Panc1 (cell line): ENCODE results near the gene EIF4E3. TPM values are rescaled to one million over a fixed set of nuclear protein-coding genes. Genes with fewer than 3 reads are reported as not detected.

Source experiments
- ATAC-seq: fragments of 200-7000 bp; cut with Tn5 transposase; 2 replicates; pipeline ENCODE4 v1.9.1; 2020; ENCODE audit warnings: mild to moderate bottlenecking, moderate library complexity
- BruUV-seq: library from RNA; stranded (reverse); fragments of 400-500 nt; replicated peaks from 2 replicates; lab custom pipeline; 2021; lab: Mats Ljungman, UMichigan
- CTCF ChIA-PET: fragments of 300-600 bp; sonication (Branson Sonifier 250); formaldehyde crosslinking; loops from one replicate; lab custom pipeline; 2022; ENCODE audit warnings: antibody characterized with exemption; lab: Charles Lee
- POLR2A ChIA-PET: fragments of 300-600 bp; sonication (Branson Sonifier 250); formaldehyde crosslinking; loops from one replicate; lab custom pipeline; 2022; ENCODE audit warnings: antibody characterized with exemption; lab: Charles Lee
- DNase-seq: peaks from one replicate; pipeline ENCODE4 v3.0.0-alpha.2; 2010; ENCODE audit warnings: low read depth, low spot score
- H3K27ac ChIP-seq: 2 replicates; pipeline ENCODE4 v1.5.1; 2011; ENCODE audit warnings: mild to moderate bottlenecking, low read length, inconsistent platforms
- H3K27me3 ChIP-seq: fragments of 200-500 bp; sonication (Bioruptor generic); 2 replicates; pipeline ENCODE4 v1.6.0; 2014; ENCODE audit warnings: low read length, inconsistent platforms; ENCODE audit not compliant: control insufficient read depth, insufficient read depth
- H3K36me3 ChIP-seq: fragments of 200-500 bp; sonication (Bioruptor generic); 2 replicates; pipeline ENCODE4 v1.5.1; 2014; ENCODE audit warnings: inconsistent platforms, mild to moderate bottlenecking, low read length, moderate library complexity; ENCODE audit not compliant: control insufficient read depth, insufficient read depth
- H3K4me1 ChIP-seq: 2 replicates; pipeline ENCODE4 v1.5.1; 2011; ENCODE audit warnings: inconsistent platforms, mild to moderate bottlenecking, low read length, moderate library complexity; ENCODE audit not compliant: control insufficient read depth, insufficient read depth
- H3K4me3 ChIP-seq, 2 experiments: 2 replicates each; pipeline ENCODE4 v1.5.1; 2011 to 2012; ENCODE audit warnings: low read depth in 2 of 2, low read length in 2 of 2, mild to moderate bottlenecking in 2 of 2, inconsistent platforms in 1 of 2, moderate library complexity in 1 of 2
- H3K9me3 ChIP-seq: fragments of 200-500 bp; sonication (Bioruptor generic); 2 replicates; pipeline ENCODE4 v1.5.1; 2014; ENCODE audit warnings: low read depth, mild to moderate bottlenecking, inconsistent platforms, low read length, moderate library complexity; ENCODE audit not compliant: control insufficient read depth, insufficient read depth
- CTCF ChIP-seq: fragments of 450-650 bp; IDR thresholded peaks from 2 replicates; pipeline ENCODE4 v1.5.1; 2017; ENCODE audit warnings: mild to moderate bottlenecking
- POLR2AphosphoS5 ChIP-seq: IDR thresholded peaks from 2 replicates; pipeline ENCODE4 v1.6.1; 2012; ENCODE audit warnings: mild to moderate bottlenecking, low read depth, low read length, moderate library complexity
- REST ChIP-seq, 2 experiments: IDR thresholded peaks; 2 replicates each; pipeline ENCODE4 v1.6.1; 2011 to 2012; ENCODE audit warnings: low read depth in 2 of 2, control low read depth in 1 of 2, low read length in 1 of 2, mild to moderate bottlenecking in 1 of 2, moderate library complexity in 1 of 2; ENCODE audit not compliant: insufficient read depth in 1 of 2
- SIN3A ChIP-seq: IDR thresholded peaks from 2 replicates; pipeline ENCODE4 v1.6.1; 2012; ENCODE audit warnings: low read depth, mild to moderate bottlenecking, low read length, moderate library complexity, borderline replicate concordance; ENCODE audit not compliant: insufficient read depth
- TCF7L2 ChIP-seq: IDR thresholded peaks from 2 replicates; pipeline ENCODE4 v1.6.1; 2011; ENCODE audit warnings: mild to moderate bottlenecking, low read depth, low read length, inconsistent platforms
- in situ Hi-C: cut with HindIII; loops from 2 replicates; pipeline ENCODE4 v1.10.0; 2016; ENCODE audit warnings: low sequenced_read_pairs, low pct_unique_long_range_greater_than_20kb
- intact Hi-C: fragments of 100-400 bp; cut with micrococcal nuclease; formaldehyde crosslinking; loops from one replicate; pipeline ENCODE4 v1.10.0; 2022; ENCODE audit not compliant: unreplicated experiment
- total RNA-seq: library from RNA; stranded (reverse); gene quantifications from one replicate; pipeline ENCODE4 v1.2.1, GENCODE V29; 2021; ENCODE audit not compliant: unreplicated experiment

EIF4E3 gene
- total RNA-seq, 1 experiment from 2014 or later = 0.39 TPM

- Histone ChIP-seq H3K9me3 (no peaks in the 10 kb centered on the region), H3K4me3 (no peak overlapping the region), H3K4me1 (no peaks in the 10 kb centered on the region), H3K36me3 (no peaks in the 10 kb centered on the region), H3K27me3 (no peaks in the 10 kb centered on the region), H3K27ac (no peak overlapping the region)
- BruUV-seq = no TSS peak
- CTCF ChIA-PET = interaction anchor here (0.6 kb wide), 1 partner anchor 256 kb away, joined by 3 read pairs; no protein-coding TSS in a partner anchor
- DNase-seq (peak; percentile 12), ATAC-seq (peak; percentile 56; the same call in 1 of the 2 replicates)
- TF ChIP-seq TCF7L2 = no peak
- TF ChIP-seq REST (IDR thresholded peaks at IDR 0.05; ENCODE audit: insufficient read depth in 1 of 2, low read depth in 2 of 2, low read length in 1 of 2) = no peak
- TF ChIP-seq CTCF = peak; percentile 42
- TF ChIP-seq POLR2AphosphoS5 = no peak
- no peak for TF ChIP-seq SIN3A
- POLR2A ChIA-PET = no interaction called here
- intact Hi-C loops (loop anchor here (5.0 kb wide), 1 partner anchor 1591 kb away; no protein-coding TSS in a partner anchor), in situ Hi-C loops (no loop called here)
These were observed 72.3 kb downstream of the EIF4E3 start for GRCh38 chr3:71652781-71653413.

- DNase-seq (no peak), ATAC-seq (no peak)
- CTCF ChIA-PET = no interaction called here
- intact Hi-C loops (loop anchor here (5.0 kb wide), 1 partner anchor 1589 kb away; no protein-coding TSS in a partner anchor), in situ Hi-C loops (no loop called here)
- H3K36me3 ChIP-seq = no peaks in the 10 kb centered on the region
- no peaks in the 10 kb centered on the region for H3K27me3 ChIP-seq
- POLR2A ChIA-PET = no interaction called here
- no peaks in the 10 kb centered on the region for H3K4me1 ChIP-seq
- no peak overlapping the region for H3K27ac ChIP-seq
- no TSS peak for BruUV-seq
- no peaks in the 10 kb centered on the region for H3K9me3 ChIP-seq
- H3K4me3 ChIP-seq = no peak overlapping the region
- TF ChIP-seq TCF7L2 = no peak
- TF ChIP-seq SIN3A = no peak
- TF ChIP-seq POLR2AphosphoS5 = no peak
- no peak for TF ChIP-seq CTCF
- no peak for TF ChIP-seq REST (IDR thresholded peaks at IDR 0.05; ENCODE audit: insufficient read depth in 1 of 2, low read depth in 2 of 2, low read length in 1 of 2)
These were observed 73.6 kb downstream of the EIF4E3 start for GRCh38 chr3:71651625-71652024.
